ENCODE results near the gene PERP. TPM values are rescaled to one million over a fixed set of nuclear protein-coding genes. Genes with fewer than 3 reads are reported as not detected.
A peak's percentile ranks its signal among the peaks of the same experiment; 100 is the strongest.

Gene PERP
- polyA plus RNA-seq, 1 donor, result 77.6 TPM

GRCh38 chr6:138106665-138107077 lies 548 bp downstream of the PERP start:
- peak overlapping the region; percentile 86 for H3K4me3 ChIP-seq (ENCODE audit: low read length)
- no peak for DNase-seq
- no peaks in the 10 kb centered on the region for H3K9me3 ChIP-seq (ENCODE audit: control insufficient read depth, low read depth, low read length)
- peak overlapping the region; percentile 93 for H3K27ac ChIP-seq (ENCODE audit: low read length)
- H3K36me3 ChIP-seq (ENCODE audit: control insufficient read depth, insufficient read depth, low read length), result peaks cover 3% of the 10 kb centered on the region
- peaks cover 10% of the 10 kb centered on the region for H3K4me1 ChIP-seq (ENCODE audit: control insufficient read depth, insufficient read depth, low read length)
- peaks cover 18% of the 10 kb centered on the region for H3K27me3 ChIP-seq (ENCODE audit: control insufficient read depth, insufficient read depth, low read length)
- WGBS (ENCODE audit: insufficient coverage, low lambda C conversion rate), result 0% methylated on average over 3 of the region's 17 CpGs

GRCh38 chr6:138105880-138106664 lies 1.1 kb downstream of the PERP start:
- peaks cover 10% of the 10 kb centered on the region for H3K4me1 ChIP-seq (ENCODE audit: control insufficient read depth, insufficient read depth, low read length)
- H3K27me3 ChIP-seq (ENCODE audit: control insufficient read depth, insufficient read depth, low read length), result peaks cover 18% of the 10 kb centered on the region
- H3K36me3 ChIP-seq (ENCODE audit: control insufficient read depth, insufficient read depth, low read length), result peaks cover 3% of the 10 kb centered on the region
- peak; percentile 47 to 81 for DNase-seq
- peak overlapping the region; percentile 86 for H3K4me3 ChIP-seq (ENCODE audit: low read length)
- H3K9me3 ChIP-seq (ENCODE audit: control insufficient read depth, low read depth, low read length), result no peaks in the 10 kb centered on the region
- peak overlapping the region; percentile 93 for H3K27ac ChIP-seq (ENCODE audit: low read length)
- no CpG with 5 or more reads among the region's 10 CpGs for WGBS (ENCODE audit: insufficient coverage, low lambda C conversion rate)

DNA sequence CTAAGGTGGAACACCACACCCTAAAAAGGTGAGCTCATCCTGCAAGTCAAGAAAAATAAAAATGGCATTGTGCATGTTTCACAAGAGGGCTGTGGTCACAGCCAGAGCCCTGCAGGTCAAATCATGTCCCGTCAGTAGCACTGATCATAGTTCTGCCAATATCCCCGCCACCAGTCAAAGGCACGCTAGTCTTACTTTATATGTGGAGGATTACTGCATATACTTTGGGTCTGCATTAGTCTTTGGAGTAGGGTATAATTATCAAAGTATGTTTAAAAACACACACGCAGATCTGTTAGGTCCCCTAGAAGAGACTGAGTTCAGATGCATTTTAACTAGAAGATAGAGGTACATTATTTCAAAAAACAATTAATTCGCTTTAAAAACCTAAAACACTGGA lies 1.8 kb downstream of the PERP start:
- Histone ChIP-seq H3K4me1 (ENCODE audit: control insufficient read depth, insufficient read depth, low read length) (peaks cover 10% of the 10 kb centered on the region), H3K27me3 (ENCODE audit: control insufficient read depth, insufficient read depth, low read length) (peaks cover 18% of the 10 kb centered on the region), H3K4me3 (ENCODE audit: low read length) (peak overlapping the region; percentile 86), H3K9me3 (ENCODE audit: control insufficient read depth, low read depth, low read length) (no peaks in the 10 kb centered on the region), H3K27ac (ENCODE audit: low read length) (peak overlapping the region; percentile 93), H3K36me3 (ENCODE audit: control insufficient read depth, insufficient read depth, low read length) (peaks cover 3% of the 10 kb centered on the region)
- DNase-seq, result peak; percentile 68 to 86
- 36% methylated on average over 2 of the region's 5 CpGs for WGBS (ENCODE audit: insufficient coverage, low lambda C conversion rate)

GRCh38 chr6:138104618-138105213 lies 2.5 kb downstream of the PERP start:
- H3K9me3 ChIP-seq (ENCODE audit: control insufficient read depth, low read depth, low read length), result no peaks in the 10 kb centered on the region
- peaks cover 3% of the 10 kb centered on the region for H3K36me3 ChIP-seq (ENCODE audit: control insufficient read depth, insufficient read depth, low read length)
- H3K4me3 ChIP-seq (ENCODE audit: low read length), result peak overlapping the region; percentile 86
- peak overlapping the region; percentile 93 for H3K27ac ChIP-seq (ENCODE audit: low read length)
- H3K4me1 ChIP-seq (ENCODE audit: control insufficient read depth, insufficient read depth, low read length), result peaks cover 10% of the 10 kb centered on the region
- WGBS (ENCODE audit: insufficient coverage, low lambda C conversion rate), result 50% methylated on average over 1 of the region's 10 CpGs
- DNase-seq, result peak in 1 of 2 donors; percentile 38
- H3K27me3 ChIP-seq (ENCODE audit: control insufficient read depth, insufficient read depth, low read length), result peaks cover 18% of the 10 kb centered on the region

- Histone ChIP-seq H3K27me3 (ENCODE audit: control insufficient read depth, insufficient read depth, low read length) (peaks cover 18% of the 10 kb centered on the region), H3K27ac (ENCODE audit: low read length) (no peak overlapping the region), H3K36me3 (ENCODE audit: control insufficient read depth, insufficient read depth, low read length) (peaks cover 3% of the 10 kb centered on the region), H3K4me3 (ENCODE audit: low read length) (no peak overlapping the region), H3K4me1 (ENCODE audit: control insufficient read depth, insufficient read depth, low read length) (peaks cover 10% of the 10 kb centered on the region), H3K9me3 (ENCODE audit: control insufficient read depth, low read depth, low read length) (no peaks in the 10 kb centered on the region)
- no peak for DNase-seq
- WGBS (ENCODE audit: insufficient coverage, low lambda C conversion rate), result 93% methylated on average over 2 of the region's 5 CpGs
Observed at GRCh38 chr6:138103871-138104270, 3.3 kb downstream of the PERP start.

- Histone ChIP-seq H3K27me3 (ENCODE audit: control insufficient read depth, insufficient read depth, low read length) (peaks cover 11% of the 10 kb centered on the region), H3K36me3 (ENCODE audit: control insufficient read depth, insufficient read depth, low read length) (peaks cover 8% of the 10 kb centered on the region), H3K9me3 (ENCODE audit: control insufficient read depth, low read depth, low read length) (no peaks in the 10 kb centered on the region), H3K4me1 (ENCODE audit: control insufficient read depth, insufficient read depth, low read length) (peaks cover 6% of the 10 kb centered on the region), H3K4me3 (ENCODE audit: low read length) (no peak overlapping the region), H3K27ac (ENCODE audit: low read length) (no peak overlapping the region)
- 67% methylated on average over 4 of the region's 10 CpGs for WGBS (ENCODE audit: insufficient coverage, low lambda C conversion rate)
- no peak for DNase-seq
Observed at GRCh38 chr6:138101946-138102731, 5.1 kb downstream of the PERP start.

GRCh38 chr6:138099832-138100231 lies 7.4 kb downstream of the PERP start:
- Histone ChIP-seq H3K27ac (ENCODE audit: low read length) (no peak overlapping the region), H3K9me3 (ENCODE audit: control insufficient read depth, low read depth, low read length) (no peaks in the 10 kb centered on the region), H3K4me3 (ENCODE audit: low read length) (no peak overlapping the region), H3K4me1 (ENCODE audit: control insufficient read depth, insufficient read depth, low read length) (peaks cover 3% of the 10 kb centered on the region), H3K36me3 (ENCODE audit: control insufficient read depth, insufficient read depth, low read length) (peaks cover 15% of the 10 kb centered on the region), H3K27me3 (ENCODE audit: control insufficient read depth, insufficient read depth, low read length) (no peaks in the 10 kb centered on the region)
- WGBS (ENCODE audit: insufficient coverage, low lambda C conversion rate), result no CpG with 5 or more reads among the region's 5 CpGs
- no peak for DNase-seq

- 100% methylated on average over 1 of the region's 2 CpGs for WGBS (ENCODE audit: insufficient coverage, low lambda C conversion rate)
- no peak overlapping the region for H3K27ac ChIP-seq (ENCODE audit: low read length)
- H3K36me3 ChIP-seq (ENCODE audit: control insufficient read depth, insufficient read depth, low read length), result peaks cover 15% of the 10 kb centered on the region
- DNase-seq, result no peak
- H3K9me3 ChIP-seq (ENCODE audit: control insufficient read depth, low read depth, low read length), result no peaks in the 10 kb centered on the region
- H3K4me3 ChIP-seq (ENCODE audit: low read length), result no peak overlapping the region
- H3K4me1 ChIP-seq (ENCODE audit: control insufficient read depth, insufficient read depth, low read length), result no peaks in the 10 kb centered on the region
- H3K27me3 ChIP-seq (ENCODE audit: control insufficient read depth, insufficient read depth, low read length), result no peaks in the 10 kb centered on the region
Observed at GRCh38 chr6:138098306-138098705, 8.9 kb downstream of the PERP start.

GRCh38 chr6:138094260-138094659 lies 13.0 kb downstream of the PERP start:
- Histone ChIP-seq H3K27ac (ENCODE audit: low read length) (no peak overlapping the region), H3K36me3 (ENCODE audit: control insufficient read depth, insufficient read depth, low read length) (peaks cover 12% of the 10 kb centered on the region), H3K27me3 (ENCODE audit: control insufficient read depth, insufficient read depth, low read length) (no peaks in the 10 kb centered on the region), H3K4me1 (ENCODE audit: control insufficient read depth, insufficient read depth, low read length) (peaks cover 5% of the 10 kb centered on the region), H3K9me3 (ENCODE audit: control insufficient read depth, low read depth, low read length) (no peaks in the 10 kb centered on the region), H3K4me3 (ENCODE audit: low read length) (no peak overlapping the region)
- DNase-seq, result no peak
- WGBS (ENCODE audit: insufficient coverage, low lambda C conversion rate), result no CpG with 5 or more reads among the region's 1 CpG

DNA sequence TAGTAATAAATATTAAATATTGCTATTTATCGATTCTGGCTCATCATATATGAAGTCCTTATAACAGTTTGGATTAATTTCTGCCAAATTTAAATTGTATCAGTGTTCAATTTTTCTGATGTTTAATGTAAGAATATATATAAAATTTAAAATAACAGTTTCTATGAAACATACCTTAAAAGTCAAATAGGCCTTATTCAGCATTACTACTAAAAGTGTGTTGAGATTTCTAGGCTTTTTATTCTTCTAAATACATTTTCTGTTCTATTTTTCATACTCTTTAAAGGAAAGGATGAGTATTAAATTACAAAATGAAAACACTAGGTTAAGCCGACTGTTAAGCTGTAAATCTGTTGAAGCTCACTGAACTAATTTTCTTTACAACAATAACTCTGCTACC lies 13.6 kb downstream of the PERP start:
- no peak overlapping the region for H3K4me3 ChIP-seq (ENCODE audit: low read length)
- H3K27me3 ChIP-seq (ENCODE audit: control insufficient read depth, insufficient read depth, low read length), result no peaks in the 10 kb centered on the region
- peaks cover 8% of the 10 kb centered on the region for H3K4me1 ChIP-seq (ENCODE audit: control insufficient read depth, insufficient read depth, low read length)
- no peaks in the 10 kb centered on the region for H3K9me3 ChIP-seq (ENCODE audit: control insufficient read depth, low read depth, low read length)
- peaks cover 12% of the 10 kb centered on the region for H3K36me3 ChIP-seq (ENCODE audit: control insufficient read depth, insufficient read depth, low read length)
- no peak for DNase-seq
- 100% methylated on average over 1 of the region's 2 CpGs for WGBS (ENCODE audit: insufficient coverage, low lambda C conversion rate)
- no peak overlapping the region for H3K27ac ChIP-seq (ENCODE audit: low read length)

Measured in large intestine (tissue), 3 donors.